Breast epithelium (tissue), 3 donors: Measurements from ENCODE around the gene VWC2.

Experiments used
- POLR2A ChIP-seq: fragments of 450-650 bp; IDR thresholded peaks from one replicate; pipeline ENCODE4 v1.6.1; 2016; ENCODE audit warnings: antibody characterized with exemption, mild to moderate bottlenecking, moderate library complexity
- POLR2AphosphoS5 ChIP-seq, 3 donors: sonication (generic); formaldehyde crosslinking; IDR thresholded peaks; one replicate each; pipeline ENCODE4 v1.6.1; 2017; ENCODE audit warnings: antibody characterized with exemption in 3 of 3

DNA sequence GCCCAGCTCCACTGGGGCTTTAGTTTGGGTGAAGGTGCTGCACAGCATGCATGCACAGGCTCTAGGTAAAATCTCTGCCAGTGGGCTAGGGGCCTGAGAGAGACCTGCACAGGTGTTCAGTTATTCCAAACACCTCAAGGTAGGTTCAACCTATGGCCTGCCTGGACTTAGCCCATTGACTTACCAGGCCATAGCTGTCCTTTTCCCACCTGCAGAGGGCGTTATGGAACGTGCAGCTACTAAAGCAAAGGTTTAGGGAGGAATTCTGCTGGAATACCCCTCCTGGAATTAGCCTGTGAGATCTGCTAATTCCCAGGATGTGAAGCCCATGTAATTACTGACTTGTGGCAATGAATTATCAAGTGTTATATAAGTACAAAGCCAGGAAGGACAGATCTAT lies 3.6 kb downstream of the VWC2 start:
- no peak for TF ChIP-seq POLR2AphosphoS5 (IDR thresholded peaks at IDR 0.05)
- TF ChIP-seq POLR2A = no peak
